ENCODE results near the gene TNC.

The TNC gene

DNA sequence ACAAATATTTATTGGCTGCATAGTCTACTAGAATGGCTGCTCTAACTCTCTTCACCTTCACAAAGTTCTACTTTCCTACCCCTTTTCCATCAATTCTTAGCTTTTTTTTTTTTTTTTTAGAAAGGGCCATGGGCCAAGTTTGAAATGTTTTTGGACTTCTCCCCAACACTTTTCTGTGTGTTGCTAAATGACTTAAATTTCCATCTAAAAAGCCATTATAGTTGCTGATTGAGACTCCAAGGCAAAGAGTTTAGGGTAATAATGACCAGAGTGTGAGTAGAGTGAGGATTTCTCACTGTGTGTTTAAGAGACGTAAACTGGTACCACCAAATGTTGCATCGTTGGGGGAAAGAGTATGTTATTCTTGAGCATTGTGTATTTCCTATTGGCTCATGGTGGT, 24.4 kb downstream of the TNC start:
- DNase-seq, result no peak

DNA sequence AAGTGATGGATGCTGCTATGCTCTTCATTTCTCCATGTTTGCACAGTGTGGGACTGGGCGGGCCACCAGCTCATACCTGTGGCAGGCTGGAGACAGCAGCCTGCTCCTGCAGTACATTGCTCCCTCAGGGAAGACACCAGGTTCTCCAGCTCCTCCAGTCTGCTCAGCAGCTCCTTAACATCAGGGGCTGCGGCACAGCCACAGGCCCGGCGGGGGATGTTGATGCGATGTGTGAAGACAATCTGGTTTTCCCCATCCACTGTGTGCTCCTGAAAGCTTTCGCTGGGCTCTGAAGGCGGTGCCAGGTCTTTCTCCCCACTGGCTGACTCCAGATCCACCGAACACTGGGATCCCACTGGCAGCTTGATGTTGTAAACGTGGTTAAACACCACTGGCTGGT, 27.5 kb downstream of the TNC start:
- no peak for DNase-seq

- no peak for DNase-seq
Observed at GRCh38 chr9:115088860-115089259, 29.1 kb downstream of the TNC start.

DNA sequence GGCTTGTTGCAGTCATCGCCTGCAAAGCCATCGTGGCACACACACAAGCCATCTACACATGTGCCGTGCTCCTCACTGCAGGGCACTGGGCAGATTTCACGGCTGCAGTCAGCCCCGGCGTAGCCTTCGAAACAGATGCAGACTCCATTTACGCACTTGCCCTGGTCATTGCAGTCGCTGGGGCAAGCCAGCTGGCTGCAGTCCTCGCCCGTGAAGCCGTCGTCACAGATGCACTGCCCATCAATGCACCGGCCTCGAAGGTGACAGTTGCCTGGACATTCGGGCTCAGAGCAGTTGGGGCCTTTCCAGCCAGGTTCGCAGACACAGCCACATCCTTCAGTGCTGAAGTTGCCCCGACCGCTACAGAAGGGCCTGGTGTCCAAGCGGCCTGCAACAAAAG, 31.1 kb downstream of the TNC start:
- no peak for DNase-seq

DNA sequence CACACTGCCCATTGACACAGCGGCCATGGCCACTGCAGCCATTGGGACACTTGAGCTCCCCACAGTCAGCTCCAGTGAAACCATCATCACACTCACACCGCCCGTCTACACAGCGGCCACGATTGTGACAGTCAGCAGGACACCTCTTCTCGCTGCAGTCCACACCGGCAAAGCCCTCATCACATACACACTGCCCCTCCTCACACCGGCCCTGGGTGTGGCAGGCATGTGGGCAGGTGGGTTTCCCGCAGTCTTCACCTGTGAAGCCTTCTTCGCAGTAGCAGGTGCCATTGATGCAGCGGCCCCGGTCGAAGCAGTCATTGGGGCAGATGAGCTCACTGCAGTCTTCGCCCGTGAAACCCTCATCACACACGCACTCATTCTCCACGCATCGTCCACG, 31.5 kb downstream of the TNC start:
- DNase-seq, result no peak

DNA sequence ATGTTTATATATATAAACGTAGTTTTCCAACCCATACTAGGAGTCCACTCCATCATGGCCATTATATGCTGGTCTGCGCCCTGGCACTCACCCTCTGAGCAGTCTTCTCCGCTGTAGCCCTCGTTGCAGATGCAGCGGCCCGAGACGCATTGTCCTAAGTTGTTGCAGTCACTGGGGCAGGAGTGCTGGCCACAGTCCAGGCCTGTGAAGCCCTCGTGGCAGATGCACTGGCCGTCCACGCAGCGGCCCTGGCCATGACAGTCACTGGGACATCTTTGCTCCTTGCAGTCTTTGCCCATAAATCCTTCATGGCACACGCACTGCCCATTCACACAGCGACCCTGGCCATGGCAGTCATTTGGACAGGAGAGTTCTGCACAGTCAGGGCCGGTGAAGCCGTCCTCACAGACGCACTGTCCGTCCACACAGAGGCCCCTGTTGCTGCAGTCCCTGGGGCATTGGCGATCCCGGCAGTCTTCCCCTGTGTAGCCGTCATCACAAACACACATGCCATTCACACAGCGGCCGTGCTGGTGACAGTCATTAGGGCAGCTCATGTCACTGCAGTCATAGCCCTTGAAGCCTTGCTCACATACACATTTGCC, 32.1 kb downstream of the TNC start:
- DNase-seq, result peak; percentile 5

DNA sequence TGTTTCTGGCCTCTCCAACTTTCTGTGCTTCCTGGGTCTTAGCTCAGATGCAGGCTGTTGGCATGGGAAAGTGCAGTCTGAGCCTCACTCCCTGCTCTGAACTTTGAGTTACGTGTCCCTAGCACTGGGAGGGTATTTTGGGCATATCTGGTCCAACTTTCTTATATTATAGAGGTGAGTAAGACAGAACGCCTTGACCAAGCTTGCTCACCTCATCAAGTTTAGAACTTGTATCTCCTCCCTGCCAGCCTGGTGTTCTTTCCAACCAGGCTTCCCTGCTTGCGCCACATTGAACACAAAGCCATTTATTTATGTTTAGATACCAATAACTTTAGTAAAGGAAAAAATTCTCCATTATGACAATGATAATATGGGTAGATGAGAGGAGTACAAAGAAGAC, 33.2 kb downstream of the TNC start:
- no peak for DNase-seq

DNA sequence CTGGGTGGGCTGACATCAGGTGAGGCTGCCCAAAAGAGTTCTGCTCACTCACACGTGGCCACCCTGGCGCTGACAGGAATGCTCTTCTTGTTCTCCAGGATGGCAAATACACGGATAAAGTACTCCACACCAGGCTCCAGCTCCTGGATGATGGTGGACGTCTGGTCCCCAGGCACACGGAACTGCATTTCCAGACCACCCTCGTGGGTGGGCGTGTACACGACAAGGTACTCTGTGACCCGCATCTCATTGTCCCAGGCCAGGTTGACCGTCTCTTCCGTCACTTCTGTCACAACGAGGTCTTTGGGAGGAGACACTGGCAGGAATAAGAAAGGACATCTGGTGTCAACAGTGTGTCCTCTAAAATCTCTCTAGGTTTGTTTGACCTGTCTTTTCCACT, 33.8 kb downstream of the TNC start:
- DNase-seq, result no peak

- DNase-seq, result no peak
Observed at GRCh38 chr9:115080242-115080641, 37.7 kb downstream of the TNC start.

DNA sequence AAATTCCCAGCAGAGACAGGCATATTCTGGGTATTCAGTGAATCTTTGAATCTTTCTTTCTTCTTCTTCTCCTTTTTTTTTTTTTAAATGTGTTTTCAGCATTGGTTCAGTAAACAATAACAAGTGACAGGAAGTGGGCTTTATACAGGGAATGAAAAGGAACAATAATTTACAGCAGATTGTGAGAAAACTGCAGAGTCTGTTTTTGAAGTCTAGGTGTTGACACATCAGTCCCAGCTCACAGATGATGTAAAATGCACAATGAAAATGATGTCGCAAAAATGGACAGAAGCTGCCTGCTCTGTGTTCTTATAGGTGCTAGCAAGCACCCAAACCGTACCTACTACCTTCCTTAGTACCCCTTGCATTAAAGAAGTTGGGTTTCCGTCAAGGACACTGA, 38.8 kb downstream of the TNC start:
- no peak for DNase-seq

DNA sequence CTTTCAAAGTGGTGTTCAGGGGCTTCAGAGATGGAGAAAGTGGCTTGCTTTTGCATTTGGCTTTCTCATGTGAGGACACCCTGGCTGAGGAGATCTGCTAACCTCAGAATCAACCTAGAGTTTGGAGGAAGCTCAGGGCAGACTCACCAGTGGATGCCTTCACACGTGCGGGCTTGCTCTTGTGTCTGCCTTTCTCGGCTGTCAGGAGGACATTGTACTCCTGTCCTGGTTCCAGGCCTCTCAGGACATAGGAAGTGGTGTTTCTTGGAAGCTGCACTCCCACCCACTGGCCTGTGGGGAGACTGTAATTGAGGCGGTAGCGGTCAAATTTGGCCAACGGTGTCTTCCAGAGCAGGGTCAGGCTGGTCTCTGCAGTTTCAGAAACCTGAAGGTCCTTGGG, 44.5 kb downstream of the TNC start:
- no peak for DNase-seq

- no peak for DNase-seq
Observed at GRCh38 chr9:115071176-115071575, 46.8 kb downstream of the TNC start.

GRCh38 chr9:115069771-115070170, 48.2 kb downstream of the TNC start:
- no peak for DNase-seq

- DNase-seq, result no peak
Observed at GRCh38 chr9:115069302-115069701, 48.7 kb downstream of the TNC start.

GRCh38 chr9:115068031-115068430, 49.9 kb downstream of the TNC start:
- no peak for DNase-seq

GRCh38 chr9:115063058-115063845, 54.7 kb downstream of the TNC start:
- no peak for DNase-seq

- DNase-seq, result no peak
Observed at GRCh38 chr9:115058684-115059315, 59.2 kb downstream of the TNC start.

GRCh38 chr9:115058175-115058574, 59.8 kb downstream of the TNC start:
- no peak for DNase-seq

DNA sequence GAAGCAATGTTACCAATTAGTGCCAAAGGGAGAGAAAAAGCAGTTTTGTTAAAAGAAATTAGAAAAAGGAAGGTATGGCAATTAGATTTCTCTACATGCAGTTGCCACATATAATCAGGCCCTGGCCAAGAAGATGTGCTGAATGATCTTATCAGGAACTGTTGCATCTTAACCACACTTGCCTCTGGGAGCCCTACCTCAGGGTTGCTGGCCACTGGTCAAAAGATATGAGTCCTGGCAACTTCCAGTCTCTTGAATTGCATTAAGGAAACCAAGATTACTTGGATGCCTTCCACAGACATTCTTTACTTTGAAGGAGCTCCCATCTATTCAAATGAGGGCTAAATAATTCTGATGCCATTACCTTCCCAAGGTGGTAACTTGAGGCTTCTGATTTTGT, 60.4 kb downstream of the TNC start:
- no peak for DNase-seq

- DNase-seq, result no peak
Observed at GRCh38 chr9:115050002-115050490, 67.9 kb downstream of the TNC start.

- no peak for DNase-seq
Observed at GRCh38 chr9:115046824-115047223, 71.1 kb downstream of the TNC start.

DNA sequence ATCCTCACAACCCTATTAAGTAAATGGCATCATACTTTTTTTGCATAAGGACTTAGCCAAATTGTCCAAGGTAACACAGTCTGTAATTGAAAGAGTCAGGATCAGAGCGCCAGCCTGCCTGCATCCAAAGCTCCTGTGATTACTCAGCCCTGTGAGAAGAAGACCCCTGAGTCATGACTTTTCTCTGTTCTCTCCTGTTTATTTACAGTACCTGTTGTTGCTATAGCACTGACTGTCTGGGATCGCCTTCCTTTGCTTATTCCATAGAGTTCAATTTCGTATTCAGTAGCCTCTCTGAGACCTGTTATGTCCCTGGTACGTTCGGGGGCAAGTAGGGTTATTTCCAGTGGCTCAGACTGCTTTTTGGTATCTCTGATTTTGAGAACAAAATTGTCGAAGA, 71.8 kb downstream of the TNC start:
- peak; percentile 2 for DNase-seq

- no peak for DNase-seq
Observed at GRCh38 chr9:115043632-115044031, 74.3 kb downstream of the TNC start.

DNA sequence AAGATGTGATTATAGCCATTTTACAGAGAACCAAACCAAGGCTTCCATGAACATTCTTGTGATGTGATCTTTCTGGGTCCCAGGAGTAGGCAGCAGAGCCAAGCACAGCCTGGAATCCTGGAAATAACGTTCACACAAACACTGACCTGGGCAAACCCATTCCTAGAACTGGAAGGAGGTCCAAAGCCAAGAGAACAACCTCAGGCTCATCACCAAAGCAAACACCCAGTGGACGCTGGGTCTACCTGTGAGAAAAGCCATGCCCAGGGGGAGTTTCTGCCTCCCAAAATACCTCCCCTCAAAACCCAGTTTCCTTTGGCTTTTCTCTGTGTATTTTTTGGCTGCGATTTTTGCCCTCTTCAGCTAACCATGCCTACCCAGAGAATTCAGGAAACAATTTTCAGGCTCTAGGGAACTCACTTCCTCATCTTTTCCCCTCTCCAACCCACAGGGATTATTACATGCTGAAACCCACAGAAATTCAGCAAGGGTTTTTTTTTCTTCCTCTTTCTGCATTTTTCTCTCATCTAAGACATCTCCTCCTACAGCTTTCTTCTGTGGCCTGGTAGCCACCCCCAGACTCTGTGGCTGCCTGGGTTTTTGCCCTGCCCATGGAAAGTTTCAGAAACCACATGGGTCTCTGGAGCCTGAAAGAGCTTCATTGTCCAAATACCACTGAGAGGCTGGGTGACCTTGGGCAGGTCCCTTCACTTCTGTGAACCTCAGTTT, 75.0 kb downstream of the TNC start:
- DNase-seq, result no peak

All from DMS53 (cell line).